Activated T-cell treated with anti-CD3 and anti-CD28 coated beads for 48 hours (primary cell): ENCODE results near the gene WASL.
"Not testable (repeated sequence)": the region's sequence is repeated elsewhere in the genome, so short reads cannot be mapped to it uniquely, and the experiment has no call there.

Experiments
- DNase-seq: peaks from one replicate; pipeline ENCODE4 v3.0.0-alpha.2; 2020; ENCODE audit warnings: low read depth

The WASL gene

DNA sequence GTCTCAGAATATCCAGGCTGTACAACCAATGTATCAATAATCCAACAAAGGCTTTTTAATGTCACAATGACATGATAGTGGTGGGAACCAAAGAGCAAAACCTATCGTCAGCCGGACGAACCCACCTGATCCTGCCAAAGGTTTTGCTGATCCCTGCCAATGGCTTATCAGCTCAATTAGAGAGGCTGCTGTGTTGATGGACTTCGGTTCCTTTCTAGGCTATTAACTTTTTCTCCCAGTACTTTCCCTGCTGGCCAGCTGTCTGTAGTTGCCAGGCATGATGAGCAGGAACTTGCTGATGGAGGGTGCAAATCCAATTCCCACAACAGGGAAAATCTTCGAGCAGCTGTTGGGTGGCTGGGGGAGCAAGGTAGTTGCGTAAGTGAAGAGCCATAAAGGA, 90.8 kb downstream of the WASL start:
- DNase-seq, result no peak

DNA sequence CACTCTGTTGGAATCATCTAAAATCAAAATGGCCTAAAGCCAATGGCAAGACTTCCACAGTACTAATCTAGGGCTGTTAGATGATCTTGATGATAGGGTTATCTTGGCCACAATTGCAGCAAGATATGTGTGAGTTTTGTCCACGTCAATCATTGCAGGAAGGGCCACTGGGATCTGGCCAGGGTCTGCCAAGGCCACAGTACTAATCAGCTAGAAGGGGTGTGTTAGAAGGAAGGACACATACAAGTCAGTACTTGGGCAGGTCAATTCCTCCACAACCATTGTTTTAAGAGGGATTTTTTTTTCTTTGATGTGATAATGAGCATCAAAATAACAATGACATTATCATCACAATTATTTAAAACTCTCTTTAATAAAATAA, 91.5 kb downstream of the WASL start:
- DNase-seq, result no peak

DNA sequence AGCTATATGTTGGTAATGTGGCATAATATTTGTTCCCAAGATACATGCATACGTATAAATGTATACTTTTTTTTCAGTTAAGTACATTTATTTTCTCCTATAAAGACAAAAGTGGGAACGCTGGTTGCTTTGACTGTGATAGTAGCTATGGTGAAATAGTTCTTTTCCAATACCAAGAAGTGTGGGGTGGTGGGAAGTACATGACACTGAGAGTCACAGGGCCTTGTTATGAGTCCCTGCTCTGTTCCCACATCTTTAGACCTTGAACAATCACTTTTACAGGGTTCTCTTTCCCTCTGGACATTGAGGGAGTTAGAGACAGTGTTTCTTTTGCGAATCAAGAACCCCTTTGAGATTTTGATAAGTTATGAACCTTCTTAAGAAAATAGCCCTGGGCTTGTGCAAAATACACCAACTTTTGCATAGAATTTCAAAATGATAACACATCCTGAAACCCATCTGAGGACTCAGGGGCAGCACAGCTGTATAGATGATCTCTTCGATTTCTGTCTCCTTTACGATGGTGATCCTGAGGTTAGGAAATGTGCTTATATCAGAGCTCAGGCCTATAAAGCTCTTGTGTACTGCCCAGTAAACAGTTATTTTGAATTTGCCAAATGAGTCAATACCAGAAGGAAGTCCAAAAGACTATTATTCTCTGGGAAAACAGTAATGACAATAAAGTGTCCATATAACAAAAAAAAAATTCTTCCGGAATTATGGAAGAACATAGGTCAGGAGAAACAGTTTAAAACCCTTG, 92.1 kb downstream of the WASL start:
- DNase-seq, result no peak

DNA sequence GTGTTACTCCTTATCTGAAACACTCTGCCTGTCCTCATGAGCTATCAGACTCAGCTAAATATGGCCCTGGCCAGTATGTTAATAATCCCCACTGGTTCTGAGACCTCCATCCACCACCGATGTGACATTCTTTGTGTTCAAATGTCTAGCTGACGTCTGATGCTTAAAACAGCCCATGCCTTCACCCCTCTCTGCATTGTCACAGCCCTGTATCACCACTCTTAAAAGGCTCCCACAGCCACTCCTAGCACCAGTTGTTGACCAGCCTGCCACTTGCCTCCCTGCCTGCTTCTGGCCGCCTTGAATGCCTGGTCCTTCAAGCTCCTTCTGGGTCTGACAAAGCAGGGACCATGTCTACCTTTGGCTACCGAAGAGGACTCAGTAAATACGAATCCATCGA, 93.2 kb downstream of the WASL start, which contains the start of gene LMOD2:
LMOD2 (plus strand) TSS at position 253 of the 400 bp plus-strand sequence; CDS start at position 351, 98 bp downstream.
- no peak for DNase-seq

DNA sequence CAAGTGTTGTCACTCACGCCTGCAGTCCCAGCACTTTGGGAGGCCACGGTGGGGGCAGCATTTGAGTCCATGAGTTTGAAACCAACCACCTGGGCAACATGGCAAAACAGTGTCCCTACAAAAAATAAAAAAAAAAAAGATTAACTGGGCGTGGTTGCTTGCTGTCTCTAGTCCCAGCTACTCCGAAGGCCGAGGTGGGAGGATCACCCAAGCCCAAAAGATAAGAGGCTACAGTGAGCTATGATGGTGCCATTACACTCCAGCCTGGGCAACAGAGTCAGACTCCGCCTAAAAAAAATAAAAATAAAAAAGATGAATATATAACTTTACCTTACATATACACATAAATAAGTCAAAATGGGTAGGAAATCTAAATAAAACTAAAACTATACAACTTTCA, 95.6 kb downstream of the WASL start:
- no peak for DNase-seq

DNA sequence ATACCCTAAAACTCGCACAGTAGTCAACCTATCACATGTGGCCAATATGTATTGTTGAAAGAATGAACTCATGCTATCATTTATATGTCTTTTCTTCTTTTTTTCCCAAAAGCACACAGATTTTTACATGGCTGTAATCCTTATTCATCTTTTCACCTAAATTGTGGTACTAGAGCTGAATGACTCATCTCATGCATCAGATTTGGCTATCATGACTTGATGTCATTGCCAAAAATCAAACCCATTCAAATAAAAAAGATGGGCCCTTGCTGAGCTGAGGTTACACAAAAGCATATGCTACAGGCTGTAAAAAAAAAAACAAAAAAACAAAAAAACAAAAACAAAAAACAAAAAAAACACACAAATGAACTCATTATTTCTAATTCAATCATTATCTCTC, 96.4 kb downstream of the WASL start:
- no peak for DNase-seq

DNA sequence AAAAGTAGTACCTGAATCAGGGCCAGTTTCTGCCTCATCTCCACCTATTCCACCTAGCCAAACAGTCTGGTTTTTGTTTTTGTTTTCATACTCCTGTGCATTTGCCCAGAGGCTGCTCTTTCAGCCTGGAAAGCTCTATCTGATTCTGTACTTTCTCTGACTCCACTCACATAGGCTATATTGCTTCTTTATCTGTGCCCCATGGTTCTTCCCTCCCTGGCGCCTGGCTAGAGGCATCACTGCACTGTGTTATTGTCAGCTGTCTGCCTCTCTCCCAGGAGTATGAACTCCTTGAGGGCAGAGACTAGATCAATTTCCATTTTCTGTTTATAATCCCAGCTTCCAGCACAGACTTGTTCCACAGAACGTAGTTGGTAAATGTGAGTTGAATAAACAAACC, 98.2 kb downstream of the WASL start:
- no peak for DNase-seq

DNA sequence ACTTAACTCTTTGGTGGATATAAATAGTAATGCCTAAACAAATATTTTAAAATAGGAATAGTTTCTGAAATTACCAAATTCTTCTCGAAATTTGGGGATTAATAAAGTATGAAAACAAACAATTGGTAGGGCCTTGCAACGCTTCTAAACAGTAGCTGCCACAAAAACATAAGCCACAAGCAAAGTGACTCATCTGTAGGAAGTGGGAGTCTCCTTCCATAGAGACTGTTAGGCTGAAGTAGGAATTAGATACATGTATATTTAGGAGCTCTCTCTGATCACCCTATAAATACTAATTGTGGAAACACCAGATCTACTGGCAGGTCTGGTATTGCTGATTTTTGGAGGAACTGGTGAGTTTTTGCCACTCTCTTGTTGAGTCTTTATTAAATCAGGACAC, 98.8 kb downstream of the WASL start:
- DNase-seq, result no peak

DNA sequence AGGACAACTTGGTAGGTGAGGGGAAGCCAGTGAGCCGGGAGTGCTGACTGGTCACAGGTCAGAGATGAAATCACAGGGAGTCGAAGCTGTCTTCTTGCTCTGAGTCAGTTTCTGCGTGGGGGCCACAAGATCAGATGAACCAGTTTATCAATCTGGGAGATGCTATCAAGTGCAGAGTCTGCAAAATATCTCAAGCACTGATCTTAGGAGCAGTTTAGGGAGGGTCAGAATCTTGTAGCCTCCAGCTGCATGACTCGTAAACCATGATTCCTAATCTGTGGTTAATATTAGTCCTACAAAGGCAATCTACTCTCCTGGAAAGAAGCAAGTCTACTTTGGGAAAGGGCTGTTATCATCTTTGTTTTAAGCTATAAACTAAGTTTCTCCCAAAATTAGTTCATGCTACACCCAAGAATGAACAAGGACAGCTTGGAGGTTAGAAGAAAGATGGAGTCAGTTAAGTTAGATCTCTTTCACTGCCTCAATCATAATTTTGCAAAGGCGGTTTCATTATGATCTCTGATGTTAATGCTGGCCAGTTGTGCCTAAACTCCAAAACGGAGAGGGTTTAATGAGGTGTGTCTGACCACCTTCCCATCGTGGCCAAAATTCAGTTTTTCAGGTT, 101.6 kb downstream of the WASL start:
- no peak for DNase-seq

DNA sequence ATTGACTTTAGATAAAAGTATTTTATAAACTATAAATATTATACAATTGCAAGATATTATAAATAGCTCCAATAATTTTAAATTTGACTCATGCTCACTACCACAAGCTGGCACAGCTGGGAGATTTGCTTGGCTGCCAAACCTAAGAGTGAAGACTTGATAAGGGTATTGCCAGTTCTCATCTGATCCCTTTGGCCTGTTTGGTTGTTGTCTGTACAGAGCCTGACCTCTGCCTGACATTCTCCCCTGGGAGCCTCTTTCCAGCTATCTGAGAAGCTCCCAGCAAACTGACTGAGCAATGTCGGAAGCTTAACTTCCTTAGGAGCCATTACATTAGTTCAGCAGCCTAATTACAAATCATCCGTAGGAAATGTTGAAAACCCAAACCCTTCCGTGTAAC, 103.3 kb downstream of the WASL start:
- no peak for DNase-seq

DNA sequence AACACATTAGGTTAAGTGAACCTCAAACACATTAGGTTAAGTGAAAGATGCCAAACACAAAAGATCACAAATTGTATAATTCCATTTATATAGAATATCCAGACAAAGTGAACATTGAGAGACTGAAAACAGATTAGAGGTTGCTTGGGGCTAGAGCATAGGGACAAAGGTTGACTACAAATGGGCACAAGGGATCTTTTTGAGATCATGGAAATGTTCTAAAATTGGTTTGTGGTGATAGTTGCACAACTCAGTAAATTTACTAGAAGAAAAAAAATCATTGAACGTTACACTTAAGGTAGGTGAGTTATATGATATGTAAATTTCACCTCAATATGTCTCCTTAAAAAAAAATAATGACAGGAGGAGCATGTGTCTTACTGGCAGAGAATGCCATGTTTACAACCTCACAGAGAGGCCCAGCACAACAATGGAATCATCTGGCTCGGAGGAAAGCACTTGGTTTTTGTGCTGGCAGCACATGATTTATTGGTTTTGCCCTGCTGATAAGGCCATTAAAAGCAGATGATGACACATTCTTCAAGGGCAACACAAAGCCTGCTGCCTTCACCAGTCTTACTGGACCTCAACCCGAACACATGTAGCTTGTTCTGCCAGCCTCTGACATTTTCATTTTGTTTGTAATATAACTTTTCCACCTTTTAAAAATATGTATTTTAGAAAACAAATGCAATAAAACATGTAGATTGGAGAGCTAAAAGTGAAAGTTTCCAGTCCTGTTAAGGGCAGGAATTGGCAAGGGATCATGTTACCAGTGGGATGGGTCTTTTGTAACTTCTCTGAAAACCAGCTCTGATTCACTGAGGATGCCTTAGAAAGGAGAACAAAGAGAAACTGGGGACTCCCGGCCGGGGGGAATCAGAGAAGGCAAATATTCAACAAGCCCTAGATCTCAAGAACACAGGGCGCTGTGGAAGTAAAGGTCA, 105.0 kb downstream of the WASL start:
- DNase-seq, result no peak

DNA sequence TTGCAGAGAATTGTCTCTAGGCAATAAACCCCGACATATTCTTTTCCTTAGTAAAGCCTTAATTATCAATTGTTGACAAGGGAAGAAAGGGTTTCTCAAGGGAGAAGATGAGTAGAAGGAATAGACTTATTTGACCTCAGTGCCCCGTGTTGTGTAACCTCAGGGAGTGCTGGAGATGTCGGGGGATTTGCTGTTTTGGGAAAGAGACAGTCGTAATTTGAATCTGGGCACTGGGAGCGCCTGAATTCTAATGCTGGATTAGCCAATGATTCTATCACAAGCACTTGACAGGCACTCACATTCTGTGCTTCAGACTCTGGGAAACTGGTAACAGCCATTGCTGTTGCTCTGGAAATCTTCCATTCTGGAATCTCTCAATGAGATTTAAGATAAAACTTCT, 106.9 kb downstream of the WASL start:
- no peak for DNase-seq

DNA sequence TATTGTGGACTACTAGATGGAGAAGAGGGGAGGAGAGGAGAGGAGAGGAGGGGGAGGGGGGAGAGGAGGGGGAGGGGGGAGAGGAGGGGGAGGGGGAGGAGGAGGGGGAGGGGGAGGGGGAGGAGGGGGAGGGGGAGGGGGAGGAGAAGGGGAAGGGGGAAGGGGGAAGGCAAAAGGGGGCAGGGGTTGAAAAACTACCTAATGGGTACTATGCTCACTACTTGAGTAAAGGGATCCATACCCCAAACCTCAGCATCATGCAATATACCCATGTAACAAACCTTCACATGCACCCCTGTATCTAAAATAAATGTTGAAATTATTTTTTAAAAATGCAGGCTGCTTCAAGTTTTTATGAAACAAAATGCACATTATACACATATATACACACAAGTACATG, 108.2 kb downstream of the WASL start:
- DNase-seq, result no peak

DNA sequence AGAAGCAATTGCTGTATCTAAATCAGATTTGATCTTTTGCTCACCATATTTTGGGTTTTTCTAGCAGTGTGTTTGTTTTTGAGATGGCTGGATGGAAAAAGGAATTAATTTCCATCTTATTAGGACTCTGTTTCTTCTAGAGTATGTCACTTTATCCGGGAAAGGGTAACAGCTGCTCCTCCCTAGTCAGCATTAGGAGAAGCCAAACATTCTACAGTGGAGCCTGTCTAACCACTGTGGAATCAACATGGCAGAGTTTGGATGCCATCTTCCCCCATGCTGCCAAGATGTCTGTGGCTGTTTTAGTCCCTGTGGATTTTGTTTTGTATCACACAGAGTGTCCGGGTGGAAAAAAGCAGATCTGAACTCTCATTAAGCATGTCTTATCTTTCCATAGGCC, 109.2 kb downstream of the WASL start:
- DNase-seq, result no peak

DNA sequence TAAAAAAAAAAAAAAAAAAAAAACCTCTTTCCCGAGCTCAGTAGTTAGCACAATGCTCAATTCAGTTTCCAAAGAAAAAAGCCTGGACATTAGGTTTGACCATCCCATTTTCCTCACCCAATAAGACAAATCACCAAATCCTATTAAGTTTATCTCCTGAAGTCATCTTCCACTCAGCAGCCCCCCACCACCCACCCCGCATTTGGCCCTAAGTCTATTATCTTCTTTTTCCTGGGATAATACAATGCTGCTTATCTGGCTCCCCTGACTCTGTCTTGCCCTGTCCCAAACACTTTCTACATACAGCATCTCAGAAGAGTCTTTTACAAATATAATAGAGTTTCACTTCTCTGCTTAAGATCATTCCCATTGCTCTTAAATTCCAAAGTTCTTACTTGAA, 110.9 kb downstream of the WASL start:
- no peak for DNase-seq

DNA sequence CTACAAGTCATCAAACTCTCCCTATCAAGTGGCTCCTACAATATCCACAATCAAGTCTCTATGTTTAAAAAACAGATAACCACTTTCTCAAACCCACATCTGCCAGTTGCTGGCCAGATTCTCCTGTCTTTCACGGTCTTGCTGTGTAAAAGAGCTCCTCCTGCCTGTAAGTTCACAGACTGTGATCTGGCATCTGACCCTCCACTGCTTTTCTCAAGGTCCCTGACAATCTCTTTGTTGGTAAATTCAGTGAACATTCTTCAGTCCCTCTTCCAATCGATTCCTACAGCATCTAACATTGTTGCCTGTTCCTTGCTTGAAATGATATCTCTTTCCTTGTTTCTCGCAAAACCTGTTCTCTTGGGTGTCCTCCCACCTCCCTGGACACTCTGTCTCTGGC, 111.6 kb downstream of the WASL start:
- no peak for DNase-seq

DNA sequence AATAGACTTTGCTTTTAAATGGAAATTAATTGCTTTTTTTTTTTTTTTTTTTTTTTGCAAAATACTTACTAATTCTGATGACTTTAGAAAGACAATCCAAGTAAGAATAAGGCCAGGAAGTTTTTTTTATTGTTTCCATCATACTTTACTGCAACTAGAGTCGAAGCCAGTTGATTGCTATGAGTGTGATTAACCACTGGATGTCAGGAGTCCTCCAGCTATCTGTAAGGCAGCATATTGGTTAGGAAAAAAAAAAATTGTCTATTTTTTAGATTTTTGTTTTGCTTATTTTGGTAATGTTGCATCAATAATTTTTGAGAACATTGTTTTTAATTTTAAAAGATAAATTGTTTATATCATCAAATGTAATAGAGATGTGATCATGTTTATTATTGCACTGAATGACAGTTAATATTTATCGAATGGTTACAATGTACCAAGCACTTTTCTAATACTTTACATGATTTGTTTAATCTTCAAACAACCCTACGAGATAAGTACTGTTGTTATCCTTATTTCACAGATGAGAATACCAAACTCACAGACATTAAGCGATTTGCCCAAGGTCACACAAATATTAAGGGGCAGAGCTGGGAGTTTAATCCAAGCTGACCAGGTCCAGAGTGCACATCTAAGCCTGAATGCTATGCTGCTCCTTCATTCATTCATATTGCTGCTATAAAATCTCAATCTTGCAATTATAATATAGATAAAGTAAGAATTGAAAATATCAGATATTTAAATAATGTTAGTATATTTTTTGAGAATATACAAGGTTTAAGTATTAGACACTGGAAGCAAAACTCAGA, 113.0 kb downstream of the WASL start:
- no peak for DNase-seq

DNA sequence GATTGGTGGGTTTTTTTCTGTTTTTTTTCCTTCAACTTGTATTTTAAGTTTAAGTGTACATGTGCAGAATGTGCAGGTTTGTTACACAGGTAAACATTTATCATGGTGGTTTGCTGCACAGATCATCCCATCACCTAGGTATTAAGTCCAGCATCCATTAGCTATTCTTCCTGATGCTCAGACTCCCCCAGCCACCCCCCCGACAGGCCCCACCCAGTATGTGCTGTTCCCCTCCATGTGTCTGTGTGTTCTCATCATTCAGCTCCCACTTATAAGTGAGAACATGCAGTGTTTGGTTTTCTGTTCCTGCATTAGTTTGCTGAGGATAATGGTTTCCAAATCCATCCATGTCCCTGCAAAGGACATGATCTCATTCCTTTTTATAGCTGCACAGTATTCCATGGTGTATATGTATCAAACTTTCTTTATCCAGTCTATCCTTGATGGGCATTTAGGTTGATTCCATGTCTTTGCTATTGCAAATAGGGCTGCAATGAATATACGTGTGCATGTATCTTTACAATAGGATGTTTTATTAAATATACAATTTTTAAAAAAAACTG, 114.7 kb downstream of the WASL start:
- DNase-seq, result not testable (repeated sequence)

DNA sequence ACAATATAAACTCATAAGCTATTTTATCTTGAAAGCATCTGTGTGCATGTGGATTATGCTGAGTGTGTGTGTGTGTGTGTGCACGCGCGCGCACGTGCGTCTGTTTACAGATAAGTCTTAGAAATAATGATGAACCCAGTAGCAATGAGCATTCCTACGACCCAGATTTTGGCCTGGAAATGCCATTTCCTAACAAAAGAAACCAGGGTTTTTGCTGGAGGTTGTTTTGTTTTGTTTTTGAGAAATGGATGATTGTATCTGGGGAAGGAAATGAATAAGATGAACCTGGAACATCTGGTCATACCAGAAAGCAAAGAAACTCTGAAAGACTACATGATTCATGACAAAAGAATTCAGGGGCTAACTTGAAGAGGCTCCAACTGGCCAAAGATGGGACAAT, 115.2 kb downstream of the WASL start:
- DNase-seq, result no peak

DNA sequence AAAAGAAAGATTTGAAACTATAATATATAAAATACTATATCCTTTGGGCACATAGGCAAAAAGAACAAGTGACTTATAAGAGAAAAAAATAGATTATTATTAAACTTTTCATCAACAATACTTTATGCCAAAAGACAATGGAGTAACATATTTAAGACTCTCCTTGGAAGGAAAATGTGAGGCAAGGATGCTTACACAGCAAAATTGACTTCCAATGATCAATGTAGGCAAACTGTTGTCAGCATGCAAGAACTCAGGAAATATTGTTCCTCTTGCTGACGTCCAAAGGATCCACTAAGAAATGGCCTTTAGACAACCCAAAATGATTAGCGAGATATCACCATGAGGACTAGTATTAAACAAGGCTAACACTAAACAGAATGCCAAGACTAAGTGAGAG, 116.0 kb downstream of the WASL start:
- no peak for DNase-seq
